ENCODE results near the gene TPPP.

DNA sequence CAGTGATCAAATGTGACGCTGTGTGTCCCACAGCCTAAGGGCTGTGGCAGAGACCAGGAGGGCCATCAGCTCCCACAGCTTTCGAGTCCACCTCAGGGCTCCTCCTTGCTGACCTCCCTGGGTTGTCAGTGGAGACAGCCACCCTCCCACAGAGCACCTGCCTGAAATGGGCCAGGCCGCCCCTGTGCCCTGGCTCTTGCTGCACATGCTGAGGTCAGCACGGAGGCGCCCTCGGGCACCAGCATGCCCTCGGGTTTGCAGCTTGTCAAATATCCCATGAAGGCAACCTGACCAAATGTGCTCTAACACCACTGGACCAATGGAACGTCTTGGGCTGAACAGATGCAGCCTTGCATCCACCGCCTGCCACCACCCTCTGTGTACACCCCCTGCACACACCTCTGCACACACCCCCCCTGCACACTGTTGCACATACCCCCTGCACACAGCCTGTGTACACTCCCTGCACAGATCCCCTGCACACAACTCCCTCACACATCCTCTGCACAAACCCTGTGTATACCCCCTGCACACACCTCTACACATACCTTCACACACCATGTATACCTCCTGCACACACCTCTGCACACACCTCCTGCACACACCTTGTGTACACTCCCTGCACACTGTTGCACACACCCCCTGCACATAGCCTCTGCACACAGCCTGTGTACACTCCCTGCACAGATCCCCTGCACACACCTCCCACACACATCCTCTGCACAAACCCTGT lies 83.0 kb downstream of the TPPP start:
- TF ChIP-seq ELF4 (IDR thresholded peaks at IDR 0.05), result no peak
- TF ChIP-seq FOXA1 (IDR thresholded peaks at IDR 0.05), result no peak
- TF ChIP-seq BHLHE40 (IDR thresholded peaks at IDR 0.05; ENCODE audit: borderline replicate concordance), result no peak
- no peak for TF ChIP-seq SUZ12 (IDR thresholded peaks at IDR 0.05)
- TF ChIP-seq SP1 (IDR thresholded peaks at IDR 0.05), result no peak
- TF ChIP-seq LEF1 (IDR thresholded peaks at IDR 0.05; ENCODE audit: borderline replicate concordance), result no peak
- TF ChIP-seq, protein P1, sequence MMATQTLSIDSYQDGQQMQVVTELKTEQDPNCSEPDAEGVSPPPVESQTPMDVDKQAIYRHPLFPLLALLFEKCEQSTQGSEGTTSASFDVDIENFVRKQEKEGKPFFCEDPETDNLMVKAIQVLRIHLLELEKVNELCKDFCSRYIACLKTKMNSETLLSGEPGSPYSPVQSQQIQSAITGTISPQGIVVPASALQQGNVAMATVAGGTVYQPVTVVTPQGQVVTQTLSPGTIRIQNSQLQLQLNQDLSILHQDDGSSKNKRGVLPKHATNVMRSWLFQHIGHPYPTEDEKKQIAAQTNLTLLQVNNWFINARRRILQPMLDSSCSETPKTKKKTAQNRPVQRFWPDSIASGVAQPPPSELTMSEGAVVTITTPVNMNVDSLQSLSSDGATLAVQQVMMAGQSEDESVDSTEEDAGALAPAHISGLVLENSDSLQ (IDR thresholded peaks at IDR 0.05), result no peak

Measured in HEK293T (cell line).